Neural cell (in vitro differentiated cells): ENCODE data around the gene EXOC2. TPM values are rescaled to one million over a fixed set of nuclear protein-coding genes. Genes with fewer than 3 reads are reported as not detected.

Experiments
- H2AFZ ChIP-seq: fragments of 200-600, 300-800 bp; sonication (generic), shearing (Covaris generic); 2 replicates; pipeline ENCODE4 v1.6.0; 2014; ENCODE audit warnings: low read depth, mild to moderate bottlenecking, antibody characterized with exemption, low read length, moderate library complexity
- H3F3A ChIP-seq: fragments of 200-600 bp; shearing (Covaris generic); 2 replicates; pipeline ENCODE4 v1.6.1; 2016; ENCODE audit warnings: mild to moderate bottlenecking, moderate library complexity, mixed read lengths, antibody characterized with exemption, low read length; ENCODE audit not compliant: insufficient read depth, poor library complexity, severe bottlenecking
- H3K27ac ChIP-seq: fragments of 200-600, 300-800 bp; sonication (generic), shearing (Covaris generic); 2 replicates; pipeline ENCODE4 v1.5.1; 2014; ENCODE audit warnings: mild to moderate bottlenecking, low read length, moderate library complexity
- H3K27me3 ChIP-seq: fragments of 300-800, 200-600 bp; sonication (generic), shearing (Covaris generic); 2 replicates; pipeline ENCODE4 v1.6.0; 2014; ENCODE audit warnings: mild to moderate bottlenecking, low read depth, low read length, moderate library complexity; ENCODE audit not compliant: insufficient read depth
- H3K36me3 ChIP-seq: fragments of 300-800, 200-600 bp; sonication (generic), shearing (Covaris generic); 2 replicates; pipeline ENCODE4 v1.5.1; 2014; ENCODE audit warnings: mild to moderate bottlenecking, antibody characterized with exemption, low read length, moderate library complexity; ENCODE audit not compliant: insufficient read depth
- H3K4me2 ChIP-seq: fragments of 300-800, 200-600 bp; sonication (generic), shearing (Covaris generic); 2 replicates; pipeline ENCODE4 v1.6.0; 2014; ENCODE audit warnings: mild to moderate bottlenecking, low read length
- H3K4me3 ChIP-seq: fragments of 300-800, 200-600 bp; sonication (generic), shearing (Covaris generic); 2 replicates; pipeline ENCODE4 v1.5.1; 2014; ENCODE audit warnings: mild to moderate bottlenecking, low read length, moderate library complexity
- H3K79me2 ChIP-seq: fragments of 200-600 bp; shearing (Covaris generic); replicated peaks from 2 replicates; pipeline ENCODE4 v1.6.0; 2014; ENCODE audit warnings: mild to moderate bottlenecking, low read length, moderate library complexity; ENCODE audit not compliant: insufficient read depth
- H3K9ac ChIP-seq: fragments of 300-800, 200-600 bp; sonication (generic), shearing (Covaris generic); 2 replicates; pipeline ENCODE4 v1.6.1; 2016; ENCODE audit warnings: mild to moderate bottlenecking, low read length, mixed read lengths
- H3K9me2 ChIP-seq: fragments of 200-600 bp; shearing (Covaris generic); 2 replicates; pipeline ENCODE4 v1.6.1; 2016; ENCODE audit warnings: mild to moderate bottlenecking, low read length, mixed read lengths; ENCODE audit not compliant: insufficient read depth
- H3K9me3 ChIP-seq: fragments of 200-600, 300-800 bp; sonication (generic), shearing (Covaris generic); 2 replicates; pipeline ENCODE4 v1.6.1; 2016; ENCODE audit warnings: mild to moderate bottlenecking, mixed run types, low read length, moderate library complexity, mixed read lengths
- H4K20me1 ChIP-seq: fragments of 200-600 bp; shearing (Covaris generic); 2 replicates; pipeline ENCODE4 v1.6.1; 2016; ENCODE audit warnings: mild to moderate bottlenecking, mixed run types; ENCODE audit not compliant: insufficient read depth
- CTCF ChIP-seq: fragments of 450-650 bp; IDR thresholded peaks from 2 replicates; pipeline ENCODE4 v1.5.1; 2014; ENCODE audit warnings: antibody characterized with exemption, mild to moderate bottlenecking, moderate library complexity; ENCODE audit not compliant: poor library complexity, severe bottlenecking
- EP300 ChIP-seq: fragments of 450-650 bp; conservative IDR thresholded peaks from 2 replicates; pipeline ENCODE4 v1.6.1; 2014; ENCODE audit warnings: antibody characterized with exemption, mild to moderate bottlenecking, moderate library complexity; ENCODE audit not compliant: poor library complexity, severe bottlenecking
- EZH2 ChIP-seq: fragments of 200-600, 300-800 bp; shearing (Covaris generic), sonication (generic); IDR thresholded peaks from 2 replicates; pipeline ENCODE4 v1.6.1; 2014; ENCODE audit warnings: antibody characterized with exemption, low read length, borderline replicate concordance, mild to moderate bottlenecking; ENCODE audit not compliant: insufficient read depth, poor library complexity, severe bottlenecking
- MXI1 ChIP-seq: fragments of 450-650 bp; conservative IDR thresholded peaks from 2 replicates; pipeline ENCODE4 v1.6.1; 2014; ENCODE audit warnings: antibody characterized with exemption, mild to moderate bottlenecking; ENCODE audit not compliant: poor library complexity, severe bottlenecking
- POLR2AphosphoS5 ChIP-seq: IDR thresholded peaks from 2 replicates; pipeline ENCODE4 v1.6.1; 2012
- RAD21 ChIP-seq: fragments of 450-650 bp; conservative IDR thresholded peaks from 2 replicates; pipeline ENCODE4 v1.6.1; 2014; ENCODE audit warnings: antibody characterized with exemption, mild to moderate bottlenecking, moderate library complexity
- REST ChIP-seq: IDR thresholded peaks from 2 replicates; pipeline ENCODE4 v1.6.1; 2012; ENCODE audit warnings: borderline replicate concordance
- SMC3 ChIP-seq: fragments of 450-650 bp; conservative IDR thresholded peaks from 2 replicates; pipeline ENCODE4 v1.6.1; 2014; ENCODE audit warnings: antibody characterized with exemption, mild to moderate bottlenecking, moderate library complexity; ENCODE audit not compliant: poor library complexity
- TAF1 ChIP-seq: IDR thresholded peaks from 2 replicates; pipeline ENCODE4 v1.6.1; 2012; ENCODE audit warnings: low read depth
- polyA plus RNA-seq: library from polyadenylated mRNA; depleted of rRNA; stranded (reverse); fragments of >200 nt; gene quantifications from 2 replicates; pipeline ENCODE4 v1.2.3, GENCODE V29; 2014

The EXOC2 gene
- polyA plus RNA-seq, 1 donor from 2014 or later: 38.6 TPM

- Histone ChIP-seq H3K9ac (no peak overlapping the region), H3K9me3 (no peaks in the 10 kb centered on the region), H3K4me3 (no peak overlapping the region), H3K79me2 (no peaks in the 10 kb centered on the region), H3K27ac (no peak overlapping the region), H3K36me3 (peaks cover 5% of the 10 kb centered on the region), H3K9me2 (no peaks in the 10 kb centered on the region), H3K27me3 (no peaks in the 10 kb centered on the region), H4K20me1 (no peaks in the 10 kb centered on the region), H3K4me2 (no peak overlapping the region), H2AFZ (no peak overlapping the region), H3F3A (no peaks in the 10 kb centered on the region)
- TF ChIP-seq EZH2 (no peak), MXI1 (no peak), REST (no peak), TAF1 (no peak)
These were observed 193.3 kb downstream of the EXOC2 start for GRCh38 chr6:499617-500016.

GRCh38 chr6:498795-499231, 194.1 kb downstream of the EXOC2 start:
- Histone ChIP-seq H4K20me1 (no peaks in the 10 kb centered on the region), H3K9me3 (no peaks in the 10 kb centered on the region), H3K36me3 (peaks cover 5% of the 10 kb centered on the region), H3K4me3 (no peak overlapping the region), H3K27me3 (no peaks in the 10 kb centered on the region), H3K4me2 (no peak overlapping the region), H3F3A (no peaks in the 10 kb centered on the region), H3K9me2 (no peaks in the 10 kb centered on the region), H2AFZ (no peak overlapping the region), H3K27ac (no peak overlapping the region), H3K9ac (no peak overlapping the region), H3K79me2 (no peaks in the 10 kb centered on the region)
- TF ChIP-seq CTCF: no peak
- no peak for TF ChIP-seq MXI1
- TF ChIP-seq EP300: no peak
- no peak for TF ChIP-seq TAF1
- no peak for TF ChIP-seq RAD21

GRCh38 chr6:497258-497657, 195.7 kb downstream of the EXOC2 start:
- Histone ChIP-seq H3F3A (no peaks in the 10 kb centered on the region), H4K20me1 (no peaks in the 10 kb centered on the region), H3K27me3 (no peaks in the 10 kb centered on the region), H2AFZ (no peak overlapping the region), H3K4me2 (no peak overlapping the region), H3K9me2 (no peaks in the 10 kb centered on the region), H3K36me3 (peaks cover 5% of the 10 kb centered on the region), H3K27ac (no peak overlapping the region), H3K4me3 (no peak overlapping the region), H3K9ac (no peak overlapping the region), H3K9me3 (no peaks in the 10 kb centered on the region), H3K79me2 (no peaks in the 10 kb centered on the region)
- TF ChIP-seq TAF1 (no peak), REST (no peak), POLR2AphosphoS5 (no peak), EP300 (no peak), SMC3 (no peak), RAD21 (no peak), CTCF (no peak), MXI1 (no peak), EZH2 (no peak)
